HG02759 (cell line): ENCODE results near the gene TCP11L2.

ENCODE experiments used
- ATAC-seq: cut with Tn5 transposase; IDR thresholded peaks from one replicate; pipeline ENCODE4 v1.9.1; 2021; ENCODE audit warnings: mild to moderate bottlenecking, moderate library complexity; ENCODE audit not compliant: unreplicated experiment

Gene TCP11L2

GRCh38 chr12:106302401-106303201, at the start of gene TCP11L2:
Gene TCP11L2 (plus strand): TSS chr12:106302733. CDS start chr12:106311076, 8,343 bp downstream.
- ATAC-seq: peak; percentile 83

- ATAC-seq: no peak
Measured at GRCh38 chr12:106254724-106255123, 47.8 kb upstream of the TCP11L2 start.

- no peak for ATAC-seq
Measured at GRCh38 chr12:106255493-106255892, 47.0 kb upstream of the TCP11L2 start.

GRCh38 chr12:106255952-106256351, 46.6 kb upstream of the TCP11L2 start:
- no peak for ATAC-seq

GRCh38 chr12:106256524-106256923, 46.0 kb upstream of the TCP11L2 start:
- ATAC-seq: no peak

- ATAC-seq: no peak
Measured at GRCh38 chr12:106258226-106258625, 44.3 kb upstream of the TCP11L2 start.

GRCh38 chr12:106258935-106259334, 43.6 kb upstream of the TCP11L2 start:
- ATAC-seq: no peak

GRCh38 chr12:106265116-106265515, 37.4 kb upstream of the TCP11L2 start:
- no peak for ATAC-seq

GRCh38 chr12:106267535-106267934, 35.0 kb upstream of the TCP11L2 start:
- no peak for ATAC-seq

GRCh38 chr12:106269150-106269771, 33.3 kb upstream of the TCP11L2 start:
- ATAC-seq: no peak

- no peak for ATAC-seq
Measured at GRCh38 chr12:106271575-106272505, 30.7 kb upstream of the TCP11L2 start.

GRCh38 chr12:106273491-106273890, 29.0 kb upstream of the TCP11L2 start:
- no peak for ATAC-seq

- no peak for ATAC-seq
Measured at GRCh38 chr12:106274012-106274411, 28.5 kb upstream of the TCP11L2 start.

- no peak for ATAC-seq
Measured at GRCh38 chr12:106274575-106275121, 27.9 kb upstream of the TCP11L2 start.

GRCh38 chr12:106275458-106275857, 27.1 kb upstream of the TCP11L2 start:
- no peak for ATAC-seq

- ATAC-seq: peak; percentile 85
Measured at GRCh38 chr12:106276032-106276740, 26.3 kb upstream of the TCP11L2 start.

GRCh38 chr12:106280106-106280505, 22.4 kb upstream of the TCP11L2 start:
- ATAC-seq: no peak

- ATAC-seq: no peak
Measured at GRCh38 chr12:106281056-106281782, 21.3 kb upstream of the TCP11L2 start.

- no peak for ATAC-seq
Measured at GRCh38 chr12:106281804-106282203, 20.7 kb upstream of the TCP11L2 start.
